ENCODE data around the gene MPP1.

DNA sequence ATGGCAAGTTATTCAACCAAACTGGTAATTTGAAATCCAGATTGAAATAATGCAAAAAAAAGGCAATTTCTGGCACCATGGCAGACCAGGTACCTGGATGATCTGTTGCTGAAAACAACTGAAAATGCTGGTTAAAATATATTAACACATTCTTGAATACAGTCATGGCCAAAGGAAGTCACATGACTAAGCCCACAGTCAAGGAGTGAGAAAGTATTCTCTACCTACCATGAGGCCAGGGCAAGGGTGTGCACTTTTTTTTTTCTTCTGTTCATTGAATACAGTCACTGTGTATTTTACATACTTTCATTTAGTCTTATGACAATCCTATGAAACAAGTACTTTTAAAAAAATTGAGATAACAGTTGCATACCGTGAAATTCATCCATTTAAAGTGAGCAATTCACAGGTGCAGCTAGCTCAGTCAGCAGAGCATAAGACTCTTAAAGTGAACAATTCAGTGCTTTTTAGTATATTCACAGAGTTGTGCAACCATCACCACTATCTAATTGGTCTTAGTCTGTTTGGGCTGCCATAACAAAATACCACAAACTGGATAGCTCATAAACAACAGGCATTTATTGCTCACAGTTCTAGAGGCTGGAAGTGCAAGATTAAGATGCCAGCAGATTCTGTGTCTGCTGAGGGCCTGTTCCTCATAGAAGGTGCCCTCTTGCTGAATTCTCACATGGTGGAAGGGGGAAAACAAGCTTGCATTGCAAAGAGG lies 4.8 kb upstream of the MPP1 start:
- TF ChIP-seq, protein P1, sequence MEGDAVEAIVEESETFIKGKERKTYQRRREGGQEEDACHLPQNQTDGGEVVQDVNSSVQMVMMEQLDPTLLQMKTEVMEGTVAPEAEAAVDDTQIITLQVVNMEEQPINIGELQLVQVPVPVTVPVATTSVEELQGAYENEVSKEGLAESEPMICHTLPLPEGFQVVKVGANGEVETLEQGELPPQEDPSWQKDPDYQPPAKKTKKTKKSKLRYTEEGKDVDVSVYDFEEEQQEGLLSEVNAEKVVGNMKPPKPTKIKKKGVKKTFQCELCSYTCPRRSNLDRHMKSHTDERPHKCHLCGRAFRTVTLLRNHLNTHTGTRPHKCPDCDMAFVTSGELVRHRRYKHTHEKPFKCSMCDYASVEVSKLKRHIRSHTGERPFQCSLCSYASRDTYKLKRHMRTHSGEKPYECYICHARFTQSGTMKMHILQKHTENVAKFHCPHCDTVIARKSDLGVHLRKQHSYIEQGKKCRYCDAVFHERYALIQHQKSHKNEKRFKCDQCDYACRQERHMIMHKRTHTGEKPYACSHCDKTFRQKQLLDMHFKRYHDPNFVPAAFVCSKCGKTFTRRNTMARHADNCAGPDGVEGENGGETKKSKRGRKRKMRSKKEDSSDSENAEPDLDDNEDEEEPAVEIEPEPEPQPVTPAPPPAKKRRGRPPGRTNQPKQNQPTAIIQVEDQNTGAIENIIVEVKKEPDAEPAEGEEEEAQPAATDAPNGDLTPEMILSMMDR (IDR thresholded peaks at IDR 0.05; ENCODE audit: low read depth, low read length, poor library complexity, severe bottlenecking), result no peak
- no peak for TF ChIP-seq EZH2phosphoT487 (IDR thresholded peaks at IDR 0.05; ENCODE audit: borderline replicate concordance, low read length)

All from DOHH2 (cell line).